Body of pancreas (tissue), 4 donors: ENCODE results near the gene CMTM8. TPM values are rescaled to one million over a fixed set of nuclear protein-coding genes. Genes with fewer than 3 reads are reported as not detected.
"Not testable (repeated sequence)": the region's sequence is repeated elsewhere in the genome, so short reads cannot be mapped to it uniquely, and the experiment has no call there.

ENCODE experiments used
- ATAC-seq: fragments of 150-250 bp; one replicate; pipeline ENCODE4 v1.9.1; 2016
- DNase-seq, 4 donors: peaks; one replicate each; pipeline ENCODE4 v3.0.0-alpha.2; 2019
- H3K27ac ChIP-seq, 4 donors: fragments of 200-600 bp; sonication (generic); 1 replicate in 3 of 4; 2 replicates in 1 of 4; pipeline versions ENCODE4 v1.5.1 to v1.6.1; 2016 to 2019; ENCODE audit warnings: mild to moderate bottlenecking in 1 of 4, mixed read lengths in 1 of 4, moderate library complexity in 1 of 4
- H3K27me3 ChIP-seq, 2 donors: fragments of 200-600 bp; sonication (generic); one replicate each; pipeline ENCODE4 v1.6.0; 2016; ENCODE audit warnings: mild to moderate bottlenecking in 1 of 2
- H3K36me3 ChIP-seq, 2 donors: fragments of 200-600 bp; sonication (generic); replicated peaks in 1 of 2; 2 replicates each; pipeline ENCODE4 v1.5.1; 2016; ENCODE audit warnings: low read depth in 2 of 2; ENCODE audit not compliant: insufficient read depth in 1 of 2
- H3K4me1 ChIP-seq: fragments of 200-600 bp; sonication (generic); one replicate; pipeline ENCODE4 v1.6.0; 2016
- H3K4me3 ChIP-seq, 2 donors: fragments of 200-600 bp; sonication (generic); 1 replicate in 1 of 2; 2 replicates in 1 of 2; pipeline ENCODE4 v1.5.1; 2016 to 2019
- H3K9me3 ChIP-seq, 3 donors: fragments of 200-600 bp; sonication (generic); 1 replicate in 2 of 3; 2 replicates in 1 of 3; pipeline ENCODE4 v1.5.1; 2016
- CTCF ChIP-seq, 7 experiments: fragments of 450-650 bp in 4 of 7; fragments of 200-600 bp in 3 of 7; sonication (generic) in 3 of 7; IDR thresholded peaks; one replicate each; pipeline ENCODE4 v1.5.1; 2016 to 2019; ENCODE audit warnings: antibody characterized with exemption in 7 of 7
- POLR2A ChIP-seq, 3 donors: fragments of 450-650 bp; IDR thresholded peaks; one replicate each; pipeline ENCODE4 v1.6.1; 2016; ENCODE audit warnings: antibody characterized with exemption in 3 of 3, mild to moderate bottlenecking in 2 of 3
- WGBS, 2 donors: methylation state at CpG; one replicate each; pipeline ENCODE4 v1.1.5; 2017; 5-methylcytosine and 5-hydroxymethylcytosine counted together
- intact Hi-C: fragments of 100-400 bp; cut with DNase I; formaldehyde crosslinking; loops from one replicate; pipeline ENCODE4 v1.15.1; 2023
- total RNA-seq, 2 donors: library from RNA; depleted of rRNA; stranded (reverse); fragments of >200 nt; gene quantifications; one replicate each; pipeline ENCODE4 v1.1.0, GENCODE V29; 2016

CMTM8 gene, protein sequence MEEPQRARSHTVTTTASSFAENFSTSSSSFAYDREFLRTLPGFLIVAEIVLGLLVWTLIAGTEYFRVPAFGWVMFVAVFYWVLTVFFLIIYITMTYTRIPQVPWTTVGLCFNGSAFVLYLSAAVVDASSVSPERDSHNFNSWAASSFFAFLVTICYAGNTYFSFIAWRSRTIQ
- total RNA-seq = 10 to 100 TPM; 22.7 to 31.4 TPM

DNA sequence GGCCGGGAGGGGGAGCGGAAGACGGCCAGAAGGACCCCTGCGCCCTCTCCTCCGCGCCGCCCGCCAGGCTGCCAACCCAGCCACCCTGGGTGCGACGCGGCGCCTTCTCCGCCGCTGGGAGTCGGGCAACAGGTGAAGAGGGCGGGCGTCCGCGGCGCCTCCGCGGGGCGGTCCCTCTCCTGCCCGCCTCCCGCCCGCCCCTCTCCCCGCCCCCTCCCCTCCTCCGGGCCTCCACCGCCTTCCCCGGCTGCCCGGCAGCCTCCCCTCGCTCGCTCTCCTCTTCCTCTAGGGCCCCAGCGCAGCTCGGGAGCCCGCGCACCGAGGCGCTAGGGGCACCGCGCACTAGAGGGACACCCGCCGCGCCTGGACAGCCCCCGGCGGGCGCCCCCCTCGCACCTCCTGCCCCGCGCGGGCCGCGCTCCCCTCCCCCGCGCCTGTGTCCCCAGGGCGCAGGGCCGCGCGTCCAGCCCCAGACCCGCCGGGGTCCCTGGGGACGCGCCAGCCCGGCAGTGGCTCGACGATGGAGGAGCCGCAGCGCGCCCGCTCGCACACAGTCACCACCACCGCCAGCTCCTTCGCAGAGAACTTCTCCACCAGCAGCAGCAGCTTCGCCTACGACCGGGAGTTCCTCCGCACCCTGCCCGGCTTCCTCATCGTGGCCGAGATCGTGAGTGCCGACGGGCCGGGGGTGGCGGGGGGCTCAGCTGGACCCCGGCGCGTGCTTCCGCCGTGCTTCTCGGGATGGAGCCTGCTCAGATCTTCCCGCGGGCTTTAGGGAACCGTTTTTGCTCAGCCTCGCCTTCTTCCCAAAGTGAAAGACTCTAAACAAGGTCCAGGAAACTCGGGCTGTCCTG is at the start of gene CMTM8:
Gene CMTM8, plus strand, starts transcription at position 228 of the 854 bp plus-strand sequence. Its CDS starts 293 bp downstream, at position 521.
- DNase-seq = peak; percentile 75 to 83 (median 77)
- peaks cover 46% of the 10 kb centered on the region for H3K4me1 ChIP-seq
- peak within 1 kb of the TSS; percentile 70 to 93 (median 90) for H3K27ac ChIP-seq
- H3K9me3 ChIP-seq = peaks cover 0 to 7% (median 4%) of the 10 kb centered on the region in 3 donors
- no peaks in the 10 kb centered on the region for H3K27me3 ChIP-seq
- no peaks in the 10 kb centered on the region for H3K36me3 ChIP-seq
- peak; percentile 86 for ATAC-seq
- TF ChIP-seq POLR2A (IDR thresholded peaks at IDR 0.05) (peak; percentile 66 to 77 (median 74)), CTCF (IDR thresholded peaks at IDR 0.05) (peak in 2 of 7 experiments; percentile 2 to 25)
- intact Hi-C loops = no loop called here
- H3K4me3 ChIP-seq = peak within 1 kb of the TSS; percentile 79 to 90
- 0% methylated on average over 13 to 57 of the region's 96 CpGs for WGBS, 2 donors

DNA sequence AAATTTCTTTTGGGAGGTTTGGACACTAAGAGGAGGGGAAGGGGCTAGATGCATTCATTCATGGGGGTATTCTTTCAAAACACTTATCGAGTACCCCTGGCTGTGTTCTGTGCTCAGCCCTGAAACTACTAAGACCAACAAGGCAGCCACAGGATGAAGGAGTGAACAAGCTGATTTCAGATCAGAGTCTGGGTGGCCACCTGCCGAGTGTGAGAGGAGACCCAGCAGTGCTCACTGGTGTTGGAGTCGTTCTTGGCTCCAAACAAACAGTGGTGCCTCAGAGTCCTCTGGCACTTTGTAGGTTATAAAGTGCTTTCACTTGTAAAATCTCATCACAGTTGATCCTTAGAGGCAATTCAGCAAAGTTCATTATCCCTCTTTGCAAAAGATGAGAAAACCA is 48.8 kb upstream of the CMTM8 start:
- Histone ChIP-seq H3K27ac (no peak overlapping the region), H3K4me1 (peaks cover 18% of the 10 kb centered on the region), H3K4me3 (no peak overlapping the region), H3K27me3 (no peaks in the 10 kb centered on the region), H3K36me3 (no peaks in the 10 kb centered on the region), H3K9me3 (no peaks in the 10 kb centered on the region)
- no peak for DNase-seq
- no peak for ATAC-seq
- intact Hi-C loops = no loop called here
- WGBS, 2 donors = 69 to 86% methylated on average over 3 of the region's 3 CpGs
- no peak for TF ChIP-seq CTCF (IDR thresholded peaks at IDR 0.05)
- no peak for TF ChIP-seq POLR2A (IDR thresholded peaks at IDR 0.05)

DNA sequence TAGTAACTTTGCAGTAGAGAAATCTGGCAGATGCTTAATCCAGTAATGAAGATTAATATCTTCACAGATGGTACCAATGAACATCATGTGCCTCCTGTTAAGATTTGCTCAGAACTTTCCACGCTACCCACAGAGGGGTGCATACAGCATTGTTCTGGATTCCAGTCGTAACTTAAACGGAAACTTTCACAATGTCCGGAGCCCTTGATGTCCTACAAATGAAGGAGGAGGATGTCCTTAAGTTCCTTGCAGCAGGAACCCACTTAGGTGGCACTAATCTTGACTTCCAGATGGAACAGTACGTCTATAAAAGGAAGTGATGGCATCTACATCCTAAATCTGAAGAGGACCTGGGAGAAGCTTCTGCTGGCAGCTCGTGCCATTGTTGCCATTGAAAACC is 47.9 kb upstream of the CMTM8 start:
- H3K36me3 ChIP-seq, H3K27me3 ChIP-seq, intact Hi-C loops, DNase-seq, H3K4me3 ChIP-seq, H3K9me3 ChIP-seq, ATAC-seq, H3K27ac ChIP-seq: not testable (repeated sequence)
- 84 to 88% methylated on average over 6 of the region's 6 CpGs for WGBS, 2 donors
- peaks cover 18% of the 10 kb centered on the region for H3K4me1 ChIP-seq

GRCh38 chr3:32193101-32193500 is 45.4 kb upstream of the CMTM8 start:
- intact Hi-C loops = no loop called here
- H3K4me3 ChIP-seq = no peak overlapping the region
- H3K27ac ChIP-seq = no peak overlapping the region
- ATAC-seq (no peak), DNase-seq (no peak)
- TF ChIP-seq CTCF (IDR thresholded peaks at IDR 0.05) = no peak
- TF ChIP-seq POLR2A (IDR thresholded peaks at IDR 0.05) = no peak
- peaks cover 27% of the 10 kb centered on the region for H3K4me1 ChIP-seq
- H3K9me3 ChIP-seq = no peaks in the 10 kb centered on the region
- no peaks in the 10 kb centered on the region for H3K36me3 ChIP-seq
- no peaks in the 10 kb centered on the region for H3K27me3 ChIP-seq

DNA sequence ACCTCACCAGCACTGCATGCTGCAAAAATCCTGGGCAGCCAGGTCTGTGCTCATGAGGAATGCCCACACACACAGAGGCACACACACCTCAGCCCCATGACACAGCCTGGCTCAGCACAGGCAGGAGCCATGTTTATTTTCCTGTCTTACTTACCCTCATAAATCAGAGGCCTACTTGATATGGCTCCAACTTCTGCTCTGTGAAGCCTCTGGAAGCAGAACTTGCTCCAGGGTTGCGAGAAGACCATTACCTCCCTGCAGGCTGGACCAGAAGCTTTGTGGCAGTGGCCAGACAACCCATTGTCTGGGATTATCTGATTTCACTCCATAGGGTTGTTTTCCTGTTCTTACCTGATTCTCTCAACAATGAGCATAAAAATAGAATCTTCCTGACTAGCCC is 43.8 kb upstream of the CMTM8 start:
- Histone ChIP-seq H3K27ac (no peak overlapping the region), H3K9me3 (no peaks in the 10 kb centered on the region), H3K4me3 (no peak overlapping the region), H3K27me3 (no peaks in the 10 kb centered on the region), H3K4me1 (peaks cover 27% of the 10 kb centered on the region), H3K36me3 (no peaks in the 10 kb centered on the region)
- intact Hi-C loops = no loop called here
- DNase-seq (no peak), ATAC-seq (peak; percentile 37)
- TF ChIP-seq CTCF (IDR thresholded peaks at IDR 0.05) (no peak), POLR2A (IDR thresholded peaks at IDR 0.05) (no peak)
- 81 to 90% methylated on average over 1 of the region's 1 CpG for WGBS, 2 donors
